Measurements from ENCODE around the gene PRDM16. TPM values are rescaled to one million over a fixed set of nuclear protein-coding genes. Genes with fewer than 3 reads are reported as not detected.

The PRDM16 gene
- total and polyA plus RNA-seq, 2 of the 4 experiments (the other 2 are of a cell fraction): 0.02 TPM; not detected in 1

GRCh38 chr1:3282186-3282585 lies 213.2 kb downstream of the PRDM16 start:
- ChIA-PET CTCF (no interaction called here), POLR2A (ENCODE audit: unreplicated experiment) (no interaction called here)
- Histone ChIP-seq H2BK5ac (ENCODE audit: low read depth, low read length, poor library complexity, severe bottlenecking) (no peak overlapping the region), H3K4me3 (ENCODE audit: insufficient read depth, low read depth, low read length) (no peak overlapping the region), H2AFZ (replicated peaks; ENCODE audit: low read length, poor library complexity) (no peak overlapping the region), H3K18ac (ENCODE audit: low read depth, low read length) (no peak overlapping the region), H2AK9ac (replicated peaks; ENCODE audit: low read depth, low read length, poor library complexity) (no peak overlapping the region), H4K20me1 (ENCODE audit: insufficient read depth, low read length) (no peaks in the 10 kb centered on the region), H3K4me2 (ENCODE audit: low read depth, low read length) (no peak overlapping the region), H3K9ac (ENCODE audit: low read depth, low read length) (no peak overlapping the region), H3K36me3 (ENCODE audit: control insufficient read depth, insufficient read depth, low read length) (no peaks in the 10 kb centered on the region), H3K79me1 (ENCODE audit: low read depth in 1 of 2, low read length in 2 of 2) (no peaks in the 10 kb centered on the region), H4K8ac (ENCODE audit: low read depth in 2 of 2, low read length in 2 of 2) (no peak overlapping the region), H3K4me1 (ENCODE audit: control insufficient read depth, insufficient read depth, low read length) (no peaks in the 10 kb centered on the region), H3K14ac (replicated peaks; ENCODE audit: low read depth, low read length) (no peak overlapping the region), H3K4ac (ENCODE audit: low read depth, low read length) (no peak overlapping the region), H3K9me1 (ENCODE audit: insufficient read depth, low read length) (no peaks in the 10 kb centered on the region), H3K56ac (ENCODE audit: extremely low read depth, insufficient read depth, low read length) (no peak overlapping the region), H3K27ac (ENCODE audit: insufficient read depth, low read length) (no peak overlapping the region), H2AK5ac (ENCODE audit: low read depth, low read length) (no peak overlapping the region), H4K91ac (ENCODE audit: insufficient read depth, low read depth, low read length) (no peak overlapping the region), H4K5ac (ENCODE audit: low read depth, low read length) (no peak overlapping the region), H3K27me3 (ENCODE audit: control insufficient read depth, insufficient read depth, low read length) (peaks cover 10% of the 10 kb centered on the region), H2BK15ac (ENCODE audit: low read depth, low read length) (no peak overlapping the region), H3K23ac (ENCODE audit: low read depth, low read length) (no peak overlapping the region), H2BK120ac (ENCODE audit: low read depth, low read length) (no peak overlapping the region), H3K9me3 (ENCODE audit: control insufficient read depth, insufficient read depth, low read length) (no peaks in the 10 kb centered on the region), H2BK20ac (ENCODE audit: low read depth, low read length) (no peak overlapping the region)
- no peak for TF ChIP-seq SMC3 (IDR thresholded peaks at IDR 0.05; ENCODE audit: low read depth, low read length)
- no peak for TF ChIP-seq MAFK (IDR thresholded peaks at IDR 0.05; ENCODE audit: low read depth, low read length)
- TF ChIP-seq CEBPB (IDR thresholded peaks at IDR 0.05; ENCODE audit: low read depth, low read length): no peak
- no peak for TF ChIP-seq BHLHE40 (IDR thresholded peaks at IDR 0.05; ENCODE audit: low read depth, low read length)
- no peak for TF ChIP-seq MAZ (IDR thresholded peaks at IDR 0.05; ENCODE audit: borderline replicate concordance, low read depth, low read length)
- no peak for TF ChIP-seq USF2 (IDR thresholded peaks at IDR 0.05; ENCODE audit: low read depth, low read length)
- TF ChIP-seq NFE2L2 (IDR thresholded peaks at IDR 0.05; ENCODE audit: low read depth, low read length): no peak
- TF ChIP-seq FOS (IDR thresholded peaks at IDR 0.05; ENCODE audit: low read depth, low read length): no peak
- TF ChIP-seq POLR2A (IDR thresholded peaks at IDR 0.05; ENCODE audit: low read depth, low read length): no peak
- TF ChIP-seq CTCF (conservative IDR thresholded peaks at IDR 0.05; ENCODE audit: low read depth, low read length): no peak
- in situ Hi-C loops (cut with MboI; ENCODE audit: low sequenced_read_pairs) (no loop called here), dilution Hi-C loops (cut with HindIII; ENCODE audit: low sequenced_read_pairs, unreplicated experiment) (no loop called here), intact Hi-C loops (cut with micrococcal nuclease) (no loop called here)
- WGBS, 2 experiments (ENCODE audit: extremely low coverage in 2 of 2, insufficient read length in 1 of 2): no CpG with 5 or more reads among the region's 9 CpGs
- DNase-seq (no peak), ATAC-seq (ENCODE audit: low read depth) (no peak)
- no TSS peak for BruUV-seq (replicated peaks)
